GM21390 (cell line): ENCODE data around the gene APPL2.
"Not testable (repeated sequence)": the region's sequence is repeated elsewhere in the genome, so short reads cannot be mapped to it uniquely, and the experiment has no call there.

Experiments used
- ATAC-seq: cut with Tn5 transposase; IDR thresholded peaks from one replicate; pipeline ENCODE4 v1.9.1; 2021; ENCODE audit not compliant: unreplicated experiment

APPL2 gene

DNA sequence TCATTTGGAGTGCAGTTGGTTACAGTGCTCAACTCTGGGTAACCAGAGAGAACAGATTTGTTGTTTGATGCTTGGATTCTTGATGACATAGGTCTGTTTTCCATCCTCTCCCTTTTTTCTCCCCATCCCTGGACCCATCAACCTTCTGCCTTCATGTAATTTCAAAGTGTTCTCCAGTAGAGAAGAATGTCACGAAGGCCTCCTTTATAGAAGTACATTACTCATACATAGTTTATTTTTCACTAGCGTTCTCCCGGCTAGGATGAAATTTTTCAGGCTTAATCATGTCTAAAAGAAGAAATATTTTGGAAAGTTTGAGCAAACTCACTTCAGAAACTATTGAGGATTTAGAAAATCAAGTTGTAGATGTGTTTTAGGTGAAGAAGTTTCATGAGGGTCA, 20.9 kb upstream of the APPL2 start:
- ATAC-seq: no peak

DNA sequence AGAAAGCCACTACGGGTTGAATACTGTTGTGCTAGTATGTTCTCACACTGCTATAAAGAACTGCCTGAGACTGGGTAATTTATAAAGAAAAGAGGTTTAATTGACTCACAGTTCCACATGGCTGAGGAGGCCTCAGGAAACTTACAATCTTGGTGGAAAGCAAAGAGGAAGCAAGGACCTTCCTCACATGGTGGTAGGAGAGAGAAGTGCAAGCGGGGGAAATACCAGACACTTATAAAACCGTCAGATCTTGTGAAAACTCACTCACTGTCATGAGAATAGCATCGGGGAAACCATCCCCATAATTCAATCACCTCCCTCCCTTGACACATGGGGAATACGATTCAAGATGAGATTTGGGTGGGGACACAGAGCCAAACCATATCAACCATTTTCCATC, 20.5 kb upstream of the APPL2 start:
- not testable (repeated sequence) for ATAC-seq

DNA sequence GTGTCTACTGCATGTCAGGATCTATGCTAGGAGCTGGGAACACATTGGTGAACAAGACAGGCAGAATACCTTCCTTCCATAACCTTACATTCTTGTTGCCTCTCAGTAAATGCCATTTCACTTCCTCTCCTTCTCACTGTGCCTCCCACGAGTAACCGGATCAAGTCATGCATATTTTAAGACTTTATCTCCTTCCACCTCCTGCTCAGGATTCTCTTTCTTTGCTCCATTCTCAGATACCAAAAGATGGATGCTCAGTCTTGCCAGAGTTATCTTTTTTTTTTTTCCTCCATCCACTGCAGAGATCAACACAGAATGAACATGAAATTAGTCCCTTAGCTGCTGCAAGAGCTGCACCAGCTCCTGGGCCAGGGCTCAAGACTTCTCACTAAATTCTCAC, 20.0 kb upstream of the APPL2 start:
- ATAC-seq: no peak

DNA sequence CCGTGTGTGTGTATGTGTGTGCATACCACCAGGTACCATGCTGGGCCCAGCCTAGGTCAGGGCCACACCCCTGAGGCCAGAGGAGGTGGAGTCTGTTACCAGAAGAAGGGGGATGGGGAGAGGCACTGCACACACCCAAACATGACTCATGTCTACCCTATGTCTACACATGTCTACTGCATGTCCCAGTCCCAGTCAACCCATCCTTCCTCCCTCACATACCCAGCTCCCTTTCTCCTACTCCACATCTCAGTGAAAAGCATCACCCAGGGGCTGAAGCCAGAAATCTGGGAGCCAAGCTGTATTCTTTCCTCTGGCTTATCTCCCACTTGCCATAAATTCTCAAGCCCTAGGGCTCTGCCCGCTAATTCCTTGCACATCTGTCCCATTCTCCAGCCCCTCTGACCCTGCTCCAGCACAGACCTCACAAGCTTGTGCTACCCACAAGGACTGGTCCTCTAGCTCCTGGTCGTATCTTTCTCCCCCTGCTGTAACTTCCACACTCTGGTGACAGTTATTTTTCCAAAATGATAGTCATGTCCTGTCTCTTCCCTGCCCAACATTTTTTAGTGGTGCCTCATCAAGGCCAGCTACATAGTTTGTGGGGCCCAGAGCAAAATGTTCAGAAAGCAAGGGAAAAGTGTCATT, 18.0 kb upstream of the APPL2 start:
- ATAC-seq: no peak

DNA sequence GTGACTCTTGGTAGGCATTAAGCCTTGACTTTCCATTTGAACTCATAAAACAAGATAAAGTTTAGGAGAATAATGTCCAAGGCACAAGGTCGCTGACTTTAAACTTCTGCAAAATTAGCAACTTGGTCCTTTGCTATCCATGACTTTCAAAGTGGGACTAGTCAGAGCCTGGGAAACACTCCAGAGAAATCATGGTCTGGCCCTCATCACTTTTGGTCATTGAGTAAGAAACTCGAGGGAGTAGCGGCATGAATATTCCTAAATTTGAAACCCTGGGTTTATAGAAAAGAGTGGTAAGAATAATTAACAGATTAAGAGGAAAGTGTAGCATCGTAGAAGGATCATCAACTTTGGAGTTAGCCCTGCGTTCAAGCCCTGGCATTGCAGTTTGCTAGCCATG, 16.9 kb upstream of the APPL2 start:
- no peak for ATAC-seq

DNA sequence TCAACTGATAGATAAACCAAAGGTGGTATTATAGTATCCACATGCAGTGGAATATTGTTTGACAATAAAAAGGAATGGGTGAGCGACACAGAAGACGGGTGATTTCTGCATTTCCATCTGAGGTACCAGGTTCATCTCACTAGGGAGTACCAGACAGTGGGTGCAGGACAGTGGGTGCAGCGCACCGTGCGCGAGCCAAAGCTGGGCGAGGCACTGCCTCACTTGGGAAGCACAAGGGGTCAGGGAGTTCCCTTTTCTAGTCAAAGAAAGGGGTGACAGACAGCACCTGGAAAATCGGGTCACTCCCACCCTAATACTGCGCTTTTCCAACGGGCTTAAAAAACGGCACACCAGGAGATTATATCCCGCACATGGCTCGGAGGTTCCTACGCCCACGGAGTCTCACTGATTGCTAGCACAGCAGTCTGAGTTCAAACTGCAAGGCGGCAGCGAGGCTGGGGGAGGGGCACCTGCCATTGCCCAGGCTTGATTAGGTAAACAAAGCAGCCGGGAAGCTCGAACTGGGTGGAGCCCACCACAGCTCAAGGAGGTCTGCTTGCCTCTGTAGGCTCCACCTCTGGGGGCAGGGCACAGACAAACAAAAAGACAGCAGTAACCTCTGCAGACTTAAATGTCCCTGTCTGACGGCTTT, 9.9 kb upstream of the APPL2 start:
- not testable (repeated sequence) for ATAC-seq

DNA sequence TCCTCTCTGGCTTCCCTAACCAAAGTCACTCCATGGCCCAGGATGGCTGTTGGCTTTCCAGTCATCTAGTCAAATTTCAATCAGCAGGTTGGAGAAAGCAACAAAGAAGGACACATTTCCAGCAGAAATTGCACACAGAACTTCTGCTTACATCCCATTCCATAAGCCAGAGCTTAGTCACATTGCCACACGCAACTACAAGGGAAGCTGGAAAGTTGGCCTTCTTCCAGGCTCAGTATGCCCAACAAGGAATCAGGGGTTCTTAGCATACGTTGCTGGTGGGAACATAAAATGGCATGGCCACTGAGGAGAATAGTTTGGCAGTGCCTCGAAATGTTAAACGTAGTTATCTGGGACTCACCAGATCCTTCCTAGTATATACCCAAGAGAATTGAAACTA, 9.3 kb upstream of the APPL2 start:
- ATAC-seq: no peak

DNA sequence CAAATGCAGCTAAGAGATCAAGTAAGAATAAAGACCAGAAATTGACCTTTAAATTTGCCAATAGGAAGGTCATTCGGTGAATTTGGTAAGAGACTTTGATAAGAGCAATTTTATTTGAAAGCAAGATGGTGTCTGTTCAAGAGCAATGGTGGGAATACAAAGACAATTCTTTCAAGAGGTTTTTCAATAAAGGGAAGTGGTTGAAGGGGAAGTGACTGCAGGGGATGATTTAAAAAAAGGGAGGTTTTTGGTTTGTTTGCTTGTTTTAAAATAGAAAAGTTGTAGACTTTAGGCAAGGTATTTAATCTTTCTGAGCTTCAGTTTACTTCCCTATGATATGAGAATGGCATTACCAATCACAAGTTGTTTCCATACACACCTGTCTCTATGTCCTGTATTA, 4.3 kb upstream of the APPL2 start:
- no peak for ATAC-seq

DNA sequence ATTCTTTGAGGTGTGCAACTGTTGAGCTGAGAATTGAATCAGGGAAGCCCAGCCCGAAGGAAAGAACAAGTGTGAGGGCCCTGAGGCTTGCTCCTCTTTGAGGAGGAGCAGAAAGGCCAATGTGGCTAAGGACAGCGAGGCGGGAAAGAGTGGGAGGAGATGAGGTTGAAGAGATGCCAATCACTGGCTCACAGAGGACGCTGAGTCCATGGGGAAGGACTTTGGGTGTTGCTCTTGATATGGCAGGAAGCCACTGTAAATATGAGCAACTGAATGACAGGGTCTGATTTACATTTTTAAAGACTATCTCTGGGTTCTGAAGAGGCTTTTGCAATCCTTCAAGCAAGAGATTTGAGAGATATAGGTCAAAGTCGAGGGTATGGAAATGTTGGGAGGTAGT, 3.3 kb upstream of the APPL2 start:
- ATAC-seq: no peak

DNA sequence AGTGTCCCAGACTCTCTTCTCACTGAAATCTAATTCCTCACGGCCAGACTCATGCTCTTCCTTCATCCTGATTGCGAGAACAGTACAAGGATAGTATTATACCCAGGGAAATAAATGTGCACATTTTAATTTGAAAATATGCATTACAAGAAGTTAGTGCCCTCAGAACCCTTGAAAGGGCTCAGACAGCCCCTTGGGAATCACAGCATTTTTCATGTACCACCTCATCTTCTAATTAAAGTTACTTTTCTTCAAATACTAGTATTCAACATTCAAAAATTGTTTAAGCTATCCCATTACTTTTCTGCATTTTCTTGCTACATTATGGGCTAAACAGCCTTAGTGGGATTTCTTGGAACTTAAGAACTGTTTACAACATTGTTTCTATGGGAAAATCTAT, 1.7 kb upstream of the APPL2 start:
- ATAC-seq: no peak

DNA sequence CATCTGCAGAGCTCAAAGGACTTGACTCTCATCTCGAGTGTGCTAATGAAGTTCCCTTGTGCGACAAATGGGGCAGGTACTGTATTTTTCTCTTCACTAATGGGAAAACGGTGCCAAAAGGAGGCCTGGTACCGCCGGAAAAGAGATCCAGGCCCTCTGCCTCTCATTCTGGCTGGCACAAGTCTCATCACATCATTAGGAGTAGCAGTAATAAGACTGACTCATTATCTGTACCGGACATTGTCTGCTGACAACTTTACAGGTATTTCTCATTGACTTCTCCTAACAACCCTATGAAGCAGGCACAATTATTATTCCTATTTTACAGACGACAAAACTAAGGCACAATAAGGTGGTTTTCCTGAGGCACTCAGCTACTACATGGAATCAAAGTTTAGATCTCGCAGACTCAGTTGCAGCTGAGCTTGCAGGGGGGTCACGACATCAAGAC, 668 bp downstream of the APPL2 start:
- ATAC-seq: no peak

DNA sequence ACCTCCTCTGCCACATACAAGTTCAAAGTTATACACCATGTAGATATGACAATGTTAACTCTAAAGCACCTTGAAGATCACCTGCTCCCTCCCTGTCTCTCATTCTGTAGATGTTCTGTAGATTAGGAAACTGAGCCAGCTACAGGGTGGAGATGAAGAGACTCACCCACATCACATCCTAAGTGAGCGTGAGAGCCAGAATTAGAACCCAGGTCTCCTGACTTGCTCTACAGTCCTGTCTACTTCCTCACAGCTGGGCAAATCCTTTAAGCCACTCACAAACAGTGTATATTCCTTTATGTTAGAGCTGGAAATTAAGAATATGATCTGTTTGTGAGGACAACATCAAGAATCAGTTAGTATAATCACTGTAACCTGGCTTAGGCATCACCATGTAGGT, 1.8 kb downstream of the APPL2 start:
- no peak for ATAC-seq

DNA sequence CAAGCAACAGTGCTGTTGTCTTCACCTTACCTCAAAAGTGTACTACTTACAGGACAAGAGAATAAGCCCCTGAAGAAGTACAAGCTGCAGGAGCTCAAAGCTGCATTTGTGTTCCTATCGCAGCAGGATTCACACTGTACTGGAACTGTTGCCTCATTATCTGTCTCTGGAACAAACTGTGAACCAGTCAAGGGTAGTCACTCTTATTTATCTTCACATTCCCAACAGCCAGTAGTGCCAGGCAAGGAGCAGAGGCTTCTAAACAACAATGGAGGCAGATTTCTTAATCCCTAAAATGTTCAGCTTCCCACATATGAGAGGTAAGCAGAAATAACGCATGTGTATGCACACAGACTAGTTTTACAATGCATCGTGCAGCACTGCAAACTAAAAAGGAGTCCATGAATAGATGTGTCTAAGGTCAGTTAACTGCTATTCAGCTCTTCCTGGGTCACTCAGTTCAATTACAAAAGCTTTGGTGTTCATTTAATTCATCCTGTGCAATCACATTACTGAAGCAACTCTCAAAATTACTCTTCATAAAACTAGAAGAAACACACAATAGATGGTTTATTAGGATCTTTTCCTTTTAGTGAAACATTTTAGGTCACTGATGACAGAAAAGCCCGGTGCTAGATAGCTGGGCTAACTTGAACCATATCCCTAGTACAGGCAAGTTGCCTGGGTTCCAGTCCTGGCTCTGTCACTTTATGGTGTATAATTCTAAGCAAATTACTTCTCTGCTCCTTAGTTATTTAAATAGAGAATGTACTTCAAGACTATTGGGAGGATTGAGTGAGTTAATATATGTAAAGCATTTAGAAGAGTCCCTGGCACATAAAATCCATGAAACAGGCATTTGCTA, 2.7 kb downstream of the APPL2 start:
- ATAC-seq: no peak

DNA sequence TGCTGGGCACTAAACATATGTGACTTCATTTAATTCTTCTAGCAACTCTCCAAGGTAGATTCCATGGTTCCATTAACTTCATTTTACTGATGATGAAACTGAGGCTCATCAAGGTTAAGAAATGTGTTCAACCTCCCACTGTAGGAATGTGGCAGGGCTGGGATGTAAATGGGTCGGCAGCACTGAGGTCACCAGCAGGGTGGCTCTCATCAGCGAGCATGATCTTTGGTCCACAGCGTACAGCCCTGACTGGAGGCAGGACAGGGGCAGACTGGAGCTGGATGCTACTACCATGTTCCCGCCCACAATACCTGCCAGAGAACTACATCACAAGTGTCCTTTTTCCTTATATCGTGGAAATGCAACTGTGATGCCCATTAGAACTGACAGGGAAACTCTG, 4.6 kb downstream of the APPL2 start:
- no peak for ATAC-seq

DNA sequence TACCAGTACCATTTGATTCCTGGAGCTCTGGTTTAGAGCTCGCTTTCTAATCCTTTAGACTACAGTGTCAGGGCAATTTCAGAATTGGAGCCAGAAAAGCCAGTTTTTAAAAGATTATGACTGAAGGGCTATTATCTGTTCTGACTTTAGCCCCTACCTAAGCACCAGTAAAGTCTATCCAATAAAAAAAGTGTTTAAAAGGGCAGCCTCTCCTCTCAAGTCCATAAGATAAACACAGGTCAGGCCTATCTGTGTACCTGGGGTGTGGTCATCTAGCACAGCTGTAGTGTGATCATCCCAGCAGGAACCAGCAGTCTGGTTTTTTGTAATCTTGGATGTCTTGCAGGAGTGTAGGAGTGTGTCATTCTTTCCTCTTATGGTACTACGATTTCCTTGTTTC, 6.6 kb downstream of the APPL2 start:
- no peak for ATAC-seq

DNA sequence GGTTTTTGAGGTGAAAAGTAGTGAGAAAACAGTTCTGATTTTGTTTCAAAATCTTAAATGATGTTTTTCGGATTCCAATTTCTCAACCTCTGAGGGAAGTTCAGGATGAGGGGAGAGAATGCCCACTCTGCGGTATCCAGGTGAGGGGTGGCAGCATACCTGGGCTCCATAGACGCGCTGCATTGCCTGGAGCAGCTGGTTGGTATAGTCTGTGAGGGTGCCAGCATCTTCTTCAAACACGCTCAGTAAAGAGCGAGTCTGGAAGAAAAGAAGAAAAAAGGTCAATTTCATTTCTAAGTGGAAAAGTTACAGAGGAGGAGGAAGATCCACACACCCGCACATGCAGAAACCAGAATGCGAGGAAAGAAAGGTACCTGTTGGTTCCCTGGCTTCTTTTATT, 7.0 kb downstream of the APPL2 start:
- no peak for ATAC-seq

DNA sequence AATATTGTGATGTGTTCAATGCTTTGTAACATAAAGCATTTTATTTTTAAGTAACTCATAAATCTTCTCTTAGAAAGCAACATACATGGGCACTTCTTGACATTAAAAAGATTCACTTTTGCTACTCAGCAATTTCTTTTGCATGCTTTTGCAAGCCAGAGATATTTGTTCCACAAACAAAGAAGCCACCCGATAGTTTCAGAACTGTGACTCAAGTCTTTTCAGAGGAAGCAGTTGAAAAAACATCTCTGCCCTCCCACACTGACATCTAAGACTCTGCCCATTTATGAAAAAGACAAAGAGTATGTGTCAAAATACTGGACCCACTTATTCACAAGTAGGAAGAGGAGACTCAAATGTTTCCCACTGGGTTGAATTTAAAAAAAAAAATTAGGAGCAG, 7.5 kb downstream of the APPL2 start:
- no peak for ATAC-seq

DNA sequence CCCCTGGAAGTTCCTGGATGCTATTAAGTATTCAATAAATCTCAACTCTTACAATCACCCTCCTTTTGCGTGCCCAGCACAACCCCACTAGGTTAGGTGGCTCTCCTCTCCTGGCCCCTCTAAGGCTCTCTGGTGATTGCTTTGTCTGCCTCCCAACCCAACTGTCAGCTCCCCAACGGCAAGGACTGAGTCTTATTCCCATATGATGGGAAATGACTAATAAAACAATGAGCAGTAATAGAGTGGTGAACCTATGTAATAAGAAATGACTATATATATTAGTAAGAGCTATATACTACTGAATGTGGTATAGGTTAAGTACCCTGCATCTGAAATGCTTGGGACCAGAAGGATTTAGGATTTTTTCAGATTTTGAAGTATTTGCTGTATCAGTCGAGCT, 8.1 kb downstream of the APPL2 start:
- ATAC-seq: no peak

DNA sequence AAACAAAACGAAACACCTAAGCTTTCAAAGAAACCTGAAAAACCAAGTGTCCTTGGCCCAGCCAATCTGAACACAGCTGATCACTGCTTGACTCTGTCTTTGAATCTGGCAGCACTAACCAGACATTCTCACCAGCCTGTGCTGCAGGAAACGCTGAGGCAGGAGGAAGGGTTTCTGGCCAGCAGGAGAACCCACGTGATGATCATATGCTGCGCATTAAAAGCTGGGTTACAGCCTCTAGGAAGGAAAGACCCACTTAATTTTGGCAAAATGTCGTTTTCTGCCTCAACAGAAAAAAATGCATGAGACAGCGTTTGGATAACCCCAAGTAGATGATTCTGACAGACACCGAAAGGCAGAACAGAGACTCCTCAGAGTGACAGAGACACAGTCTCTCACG, 9.8 kb downstream of the APPL2 start:
- ATAC-seq: peak; percentile 87

DNA sequence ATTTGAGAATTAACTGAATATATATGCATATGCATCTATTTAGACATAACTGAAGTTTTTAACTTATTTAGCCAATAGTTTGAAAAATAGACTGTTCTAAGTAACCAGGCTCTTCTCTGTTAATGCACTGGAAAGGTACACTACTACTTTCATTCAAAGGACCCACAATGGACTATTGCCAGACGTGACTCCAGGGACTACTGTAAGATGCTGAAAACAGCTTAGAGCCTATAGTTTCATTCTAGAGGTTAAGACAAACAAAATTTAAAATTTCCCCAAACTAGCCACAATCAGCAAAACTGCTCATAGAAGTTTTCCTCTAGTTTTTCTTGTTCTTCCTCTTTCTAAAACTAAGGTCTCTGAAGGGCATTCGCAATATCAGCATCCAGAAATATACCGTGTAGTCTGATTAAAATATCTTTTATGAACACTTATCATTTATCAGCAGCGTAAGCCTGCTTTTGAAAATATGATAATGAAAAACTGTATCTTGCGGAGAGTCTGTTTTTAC, 10.4 kb downstream of the APPL2 start:
- no peak for ATAC-seq

DNA sequence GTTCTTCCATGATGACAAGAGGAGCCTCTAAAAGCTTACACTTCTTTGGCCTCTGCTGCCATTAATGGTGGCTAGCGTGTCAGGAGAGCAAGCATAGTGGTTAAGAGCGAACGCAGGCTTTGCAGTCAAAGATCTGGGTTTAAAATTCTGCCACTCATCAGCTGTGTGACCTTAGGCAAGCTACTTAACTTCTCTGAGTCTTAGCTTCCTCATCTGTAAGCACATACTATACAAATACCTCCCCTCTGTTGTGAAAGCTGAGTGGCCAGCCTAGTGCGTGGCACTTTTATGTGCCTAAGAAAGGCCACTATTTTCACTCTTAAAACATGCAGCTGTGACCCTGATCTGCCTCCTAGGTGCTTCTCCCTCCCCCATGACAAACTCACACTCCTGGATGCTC, 11.6 kb downstream of the APPL2 start:
- no peak for ATAC-seq

DNA sequence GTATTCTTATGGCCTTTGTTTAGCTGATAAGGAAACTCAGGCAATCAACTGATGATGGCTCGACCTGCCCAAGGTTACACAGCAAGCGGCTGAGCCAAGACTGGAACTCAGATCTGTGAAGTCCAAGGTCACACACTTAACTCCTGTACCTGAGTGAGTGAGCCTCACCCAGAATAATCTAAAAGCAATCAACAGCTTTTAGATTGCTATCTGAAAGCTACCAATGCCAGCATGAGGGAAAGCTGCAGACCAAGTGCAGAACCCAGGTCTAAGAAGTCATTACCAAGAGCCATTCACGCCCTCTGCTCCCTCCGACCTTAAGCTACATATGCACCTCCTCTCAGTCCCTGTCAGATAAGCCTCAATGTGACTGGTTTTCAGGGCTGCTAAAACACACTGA, 12.1 kb downstream of the APPL2 start:
- no peak for ATAC-seq
